Heart left ventricle (tissue), 16 donors: ENCODE data around the gene STYX. TPM values are rescaled to one million over a fixed set of nuclear protein-coding genes. Genes with fewer than 3 reads are reported as not detected.
"Not testable (repeated sequence)": the region's sequence is repeated elsewhere in the genome, so short reads cannot be mapped to it uniquely, and the experiment has no call there.

Experiments used
- ATAC-seq, 4 donors: fragments of 200-7000 bp; cut with Tn5 transposase; one replicate each; pipeline ENCODE4 v1.9.1; 2020 to 2022; ENCODE audit warnings: moderate library complexity in 4 of 4, mild to moderate bottlenecking in 3 of 4, moderate number of reproducible peaks in 1 of 4
- DNase-seq, 5 donors: peaks; one replicate each; pipeline ENCODE4 v3.0.0-alpha.2; 2020
- H3K27ac ChIP-seq, 12 donors: fragments of 200-600 bp; sonication (generic) in 4 of 12; one replicate each; pipeline versions ENCODE4 v1.5.0 to v1.8.0; 2016 to 2022; ENCODE audit warnings: mild to moderate bottlenecking in 2 of 12
- H3K27me3 ChIP-seq, 9 donors: fragments of 200-600 bp; sonication (generic) in 2 of 9; one replicate each; pipeline versions ENCODE4 v1.5.1 to v1.8.0; 2016 to 2022; ENCODE audit warnings: mild to moderate bottlenecking in 3 of 9
- H3K36me3 ChIP-seq, 9 donors: fragments of 200-600 bp; sonication (generic) in 2 of 9; one replicate each; pipeline versions ENCODE4 v1.5.0 to v1.8.0; 2018 to 2022; ENCODE audit warnings: mild to moderate bottlenecking in 2 of 9
- H3K4me1 ChIP-seq, 12 donors: fragments of 200-600 bp; sonication (generic) in 4 of 12; one replicate each; pipeline versions ENCODE4 v1.5.0 to v1.8.0; 2016 to 2022; ENCODE audit warnings: mild to moderate bottlenecking in 3 of 12
- H3K4me3 ChIP-seq, 12 donors: fragments of 200-600 bp; sonication (generic) in 4 of 12; one replicate each; pipeline versions ENCODE4 v1.5.0 to v1.8.0; 2017 to 2022; ENCODE audit warnings: mild to moderate bottlenecking in 9 of 12, moderate library complexity in 4 of 12
- H3K9me3 ChIP-seq, 12 donors: fragments of 200-600 bp; sonication (generic) in 4 of 12; one replicate each; pipeline versions ENCODE4 v1.5.0 to v1.8.0; 2016 to 2022; ENCODE audit warnings: mild to moderate bottlenecking in 1 of 12
- CTCF ChIP-seq, 12 donors: fragments of 200-600 bp; sonication (generic) in 4 of 12; IDR thresholded peaks; one replicate each; pipeline versions ENCODE4 v1.5.0 to v1.8.0; 2018 to 2022; ENCODE audit warnings: antibody characterized with exemption in 12 of 12, mild to moderate bottlenecking in 5 of 12
- POLR2A ChIP-seq, 2 donors: fragments of 450-650 bp; IDR thresholded peaks; one replicate each; pipeline ENCODE4 v1.6.1; 2017; ENCODE audit warnings: antibody characterized with exemption in 2 of 2, mild to moderate bottlenecking in 2 of 2, moderate library complexity in 2 of 2
- WGBS, 4 donors: extraction: QIAGEN DNeasy Blood & Tissue Kit in 2 of 4; methylation state at CpG; one replicate each; pipeline versions ENCODE4 v1.1.5 to v1.1.7; 2013 to 2018; 5-methylcytosine and 5-hydroxymethylcytosine counted together
- intact Hi-C, 10 donors: fragments of 100-400 bp; cut with DNase I; formaldehyde crosslinking; loops; one replicate each; pipeline versions ENCODE4 v1.11.1 to v1.14.2; 2022
- polyA plus RNA-seq, 2 donors: library from polyadenylated mRNA; stranded (reverse); fragments of 200-250 nt; gene quantifications; one replicate each; pipeline ENCODE4 v1.2.3, GENCODE V29; 2013
- total RNA-seq, 9 donors: library from RNA; depleted of rRNA in 2 of 9; stranded (reverse); fragments of >200 nt in 2 of 9; fragmentation: NEBNext Ultra II Directional in 3 of 9; extraction: Animal tissue kit (Norgen Biotek cat#: 25700) in 3 of 9; gene quantifications; one replicate each; pipeline versions ENCODE4 v1.1.0 to v1.2.4, GENCODE V29; 2016 to 2023
- donor health status: ischemic (EF 13 %, LVEDD 7.1; RV severe dilation, severe dysfunction).
- donor health status: healthy with polysubstance abuse.
- donor health status: DM: no; HTN: yes; CAD: no.
- donor health status: DM: no; HTN: no; CAD: no.
- donor health status: ischemic (EF 25% LVEDD 6.9; RV normal size, moderate dysfunction).
- donor health status: ischemic (EF 25% LVEDD 5.7; RV mildly dilated, moderate dysfunction).
- donor health status: healthy.
- donor health status: DM: yes; HTN: yes; CAD: no.
- donor health status: ischemic (EF 35%, LVEDD 5.7; RV mildly dilated, moderate dysfunction).
- donor health status: nonischemic (EF 11% LVEDD 7.7; RV severe dilation, severe dysfunction).
- donor health status: DM: yes; HTN: yes; CAD: no.
- donor health status: PGD.
- donor health status: ischemic (EF 29% LVEDD 5.4; RV normal size, mild dysfunction).
- donor health status: nonischemic (EF 23%, LVEDD 6.1; RV moderate dilation, normal function).

The STYX gene
- total and polyA plus RNA-seq, 11 donors: 3.5 to 16.5 (median 12.7) TPM

DNA sequence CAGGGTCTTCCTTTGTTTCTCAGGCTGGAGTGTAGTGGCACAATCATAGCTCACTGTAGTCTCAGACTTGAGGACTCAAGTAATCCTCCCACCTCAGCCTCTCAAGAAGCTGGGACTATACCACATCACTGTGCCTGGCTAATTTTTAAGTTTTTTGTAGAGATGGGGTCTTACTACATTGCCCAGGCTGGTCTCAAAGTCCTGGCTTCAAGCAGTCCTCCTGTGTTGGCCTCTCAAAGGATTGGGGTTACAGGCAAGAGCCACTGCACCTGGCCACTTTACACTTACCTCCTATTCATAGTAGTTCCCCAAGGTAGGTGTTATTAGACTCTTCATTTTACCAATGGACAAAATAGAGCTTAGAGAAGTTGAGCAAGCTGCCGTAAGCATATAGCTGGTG lies 29.2 kb downstream of the STYX start:
- ATAC-seq (no peak), DNase-seq (no peak)
- TF ChIP-seq CTCF (IDR thresholded peaks at IDR 0.05) (no peak), POLR2A (IDR thresholded peaks at IDR 0.05) (no peak)
- H3K36me3 ChIP-seq: peaks cover 0 to 71% (median 52%) of the 10 kb centered on the region in 9 donors
- intact Hi-C loops: no loop called here
- 96 to 100% (median 99%) methylated on average over 1 of the region's 1 CpG for WGBS, 4 donors
- peaks cover 0 to 9% (median 0%) of the 10 kb centered on the region in 12 donors for H3K4me1 ChIP-seq
- no peak overlapping the region for H3K4me3 ChIP-seq
- H3K9me3 ChIP-seq: no peaks in the 10 kb centered on the region
- H3K27ac ChIP-seq: no peak overlapping the region
- H3K27me3 ChIP-seq: no peaks in the 10 kb centered on the region

GRCh38 chr14:52762923-52763322 lies 33.0 kb downstream of the STYX start:
- H3K9me3 ChIP-seq, intact Hi-C loops, DNase-seq, H3K27me3 ChIP-seq, H3K4me3 ChIP-seq, H3K4me1 ChIP-seq, ATAC-seq: not testable (repeated sequence)
- WGBS, 4 donors: 93 to 97% (median 95%) methylated on average over 4 of the region's 4 CpGs
- Histone ChIP-seq H3K36me3 (peaks cover 0 to 82% (median 73%) of the 10 kb centered on the region in 9 donors), H3K27ac (peak overlapping the region in 1 of 12 donors; percentile 18)

DNA sequence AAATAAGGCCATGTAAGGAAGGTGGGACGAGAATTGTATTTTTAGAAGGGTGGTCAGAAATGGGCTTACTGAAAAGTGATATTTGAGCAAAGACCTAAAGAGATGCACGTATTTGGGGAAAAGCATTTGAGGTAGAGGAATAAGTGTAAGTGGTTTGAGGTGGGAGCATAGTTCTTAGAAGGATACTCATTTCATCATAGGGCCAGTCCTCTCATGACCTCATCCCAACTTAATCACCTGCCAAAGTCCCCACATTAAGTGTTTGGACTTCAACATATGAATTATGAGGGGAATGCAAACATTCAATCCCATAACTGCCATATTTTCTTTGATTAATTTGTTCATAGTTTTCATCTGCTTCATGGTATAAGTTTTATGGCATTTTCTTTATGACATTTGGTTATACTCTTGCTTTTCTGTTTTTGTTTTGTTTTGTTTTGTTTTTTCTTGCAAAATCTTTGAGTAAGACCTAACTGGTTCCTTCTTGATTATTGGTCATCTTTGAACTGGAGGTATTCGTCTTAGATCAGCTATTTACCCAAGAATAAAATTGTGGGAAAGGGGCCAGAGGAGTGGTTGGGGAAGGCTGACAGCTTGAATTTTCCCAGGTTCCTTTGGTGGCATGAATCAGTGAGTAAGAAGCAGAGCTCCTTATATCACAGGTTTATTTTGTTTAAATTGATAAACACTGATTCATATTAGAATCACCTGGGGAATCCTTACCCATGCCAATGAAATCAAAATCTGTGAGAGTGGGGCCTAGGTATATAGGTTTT lies 37.3 kb downstream of the STYX start:
- intact Hi-C loops: no loop called here
- Histone ChIP-seq H3K36me3 (peaks cover 0 to 82% (median 73%) of the 10 kb centered on the region in 9 donors), H3K9me3 (no peaks in the 10 kb centered on the region), H3K4me3 (no peak overlapping the region), H3K4me1 (peaks cover 0 to 9% (median 0%) of the 10 kb centered on the region in 12 donors), H3K27ac (no peak overlapping the region), H3K27me3 (no peaks in the 10 kb centered on the region)
- TF ChIP-seq CTCF (IDR thresholded peaks at IDR 0.05) (no peak), POLR2A (IDR thresholded peaks at IDR 0.05) (no peak)
- WGBS, 4 donors: 94 to 97% (median 96%) methylated on average over 3 of the region's 3 CpGs
- ATAC-seq (no peak), DNase-seq (no peak)

GRCh38 chr14:52769887-52770286 lies 39.9 kb downstream of the STYX start:
- Histone ChIP-seq H3K27ac (no peak overlapping the region), H3K36me3 (peaks cover 0 to 98% (median 85%) of the 10 kb centered on the region in 9 donors), H3K27me3 (no peaks in the 10 kb centered on the region), H3K9me3 (no peaks in the 10 kb centered on the region), H3K4me3 (no peak overlapping the region), H3K4me1 (no peaks in the 10 kb centered on the region)
- ATAC-seq (no peak), DNase-seq (no peak)
- TF ChIP-seq POLR2A (IDR thresholded peaks at IDR 0.05) (no peak), CTCF (IDR thresholded peaks at IDR 0.05) (no peak)
- intact Hi-C loops: no loop called here

DNA sequence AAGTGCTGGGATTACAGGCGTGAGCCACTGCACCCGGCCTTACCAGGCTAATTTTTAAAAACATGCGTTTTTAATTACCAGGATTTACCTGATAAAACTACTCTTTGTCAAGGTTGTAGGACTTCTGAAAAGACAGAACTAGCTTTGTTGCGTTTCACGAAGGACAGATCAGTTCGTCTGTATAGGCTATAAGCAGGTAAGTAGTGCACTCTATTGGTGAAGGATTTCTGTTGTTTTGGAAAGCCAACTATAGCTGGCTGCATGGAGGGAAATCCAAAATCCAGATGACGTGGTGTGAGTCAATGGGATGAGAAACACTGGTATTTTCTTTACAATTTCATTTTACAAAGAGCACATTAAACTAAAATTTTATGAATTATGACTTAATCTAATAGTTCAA lies 46.9 kb downstream of the STYX start:
- ATAC-seq (no peak), DNase-seq (no peak)
- Histone ChIP-seq H3K36me3 (peaks cover 0 to 99% (median 89%) of the 10 kb centered on the region in 9 donors), H3K27ac (no peak overlapping the region), H3K27me3 (no peaks in the 10 kb centered on the region), H3K9me3 (no peaks in the 10 kb centered on the region), H3K4me1 (no peaks in the 10 kb centered on the region), H3K4me3 (no peak overlapping the region)
- TF ChIP-seq CTCF (IDR thresholded peaks at IDR 0.05) (no peak), POLR2A (IDR thresholded peaks at IDR 0.05) (no peak)
- WGBS, 4 donors: 74 to 86% (median 80%) methylated on average over 7 of the region's 7 CpGs
- intact Hi-C loops: no loop called here
